ENCODE results near the gene NMUR1.
A peak's percentile ranks its signal among the peaks of the same experiment; 100 is the strongest.

Gene NMUR1

DNA sequence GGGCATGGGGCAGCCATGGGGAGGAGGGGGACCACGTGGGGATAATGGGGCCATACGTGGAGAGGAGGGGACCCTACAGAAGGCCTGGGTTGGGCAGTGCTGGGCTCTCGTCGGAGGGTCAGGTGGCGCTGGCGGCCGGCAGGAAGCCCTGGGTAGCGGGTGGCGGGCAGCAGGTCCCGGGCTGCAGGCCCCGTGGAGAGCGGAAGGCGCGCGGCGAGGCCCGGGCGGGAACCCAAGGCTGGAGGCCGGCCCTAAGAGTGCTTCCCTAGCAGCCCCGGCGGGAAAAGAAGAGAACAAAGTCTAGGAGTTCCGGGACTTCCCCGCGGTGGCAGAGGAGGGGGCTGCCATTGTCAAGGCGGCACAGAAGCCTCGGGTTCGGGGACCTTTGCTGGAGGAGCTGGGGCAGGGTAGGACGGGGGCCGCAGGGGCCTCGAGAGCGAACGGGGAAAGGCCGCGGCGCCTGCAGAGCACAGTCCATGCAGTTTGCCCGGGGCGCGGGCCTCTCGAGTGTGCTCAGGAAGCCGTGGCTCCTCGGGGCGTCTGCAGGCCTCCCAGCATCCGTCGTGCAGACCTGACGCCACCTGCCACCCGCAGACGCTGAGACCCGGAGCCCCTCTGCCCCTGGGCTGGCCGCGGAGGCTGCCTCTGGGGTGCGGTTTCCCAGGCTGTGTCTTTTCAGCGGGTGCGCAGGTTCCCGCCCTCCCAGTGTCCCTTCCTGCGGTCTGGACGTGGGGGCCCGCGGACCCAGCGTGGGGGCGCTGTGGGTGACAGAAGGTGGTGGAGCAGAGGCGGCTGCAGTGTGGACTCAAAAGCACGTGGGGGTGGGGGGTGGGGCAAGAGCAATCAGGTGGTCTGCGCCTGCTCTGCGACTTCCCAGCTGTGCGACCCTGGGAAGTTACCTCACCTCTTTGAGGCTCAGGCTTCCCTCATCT is 46.6 kb downstream of the NMUR1 start:
- DNase-seq, result peak; percentile 39

DNA sequence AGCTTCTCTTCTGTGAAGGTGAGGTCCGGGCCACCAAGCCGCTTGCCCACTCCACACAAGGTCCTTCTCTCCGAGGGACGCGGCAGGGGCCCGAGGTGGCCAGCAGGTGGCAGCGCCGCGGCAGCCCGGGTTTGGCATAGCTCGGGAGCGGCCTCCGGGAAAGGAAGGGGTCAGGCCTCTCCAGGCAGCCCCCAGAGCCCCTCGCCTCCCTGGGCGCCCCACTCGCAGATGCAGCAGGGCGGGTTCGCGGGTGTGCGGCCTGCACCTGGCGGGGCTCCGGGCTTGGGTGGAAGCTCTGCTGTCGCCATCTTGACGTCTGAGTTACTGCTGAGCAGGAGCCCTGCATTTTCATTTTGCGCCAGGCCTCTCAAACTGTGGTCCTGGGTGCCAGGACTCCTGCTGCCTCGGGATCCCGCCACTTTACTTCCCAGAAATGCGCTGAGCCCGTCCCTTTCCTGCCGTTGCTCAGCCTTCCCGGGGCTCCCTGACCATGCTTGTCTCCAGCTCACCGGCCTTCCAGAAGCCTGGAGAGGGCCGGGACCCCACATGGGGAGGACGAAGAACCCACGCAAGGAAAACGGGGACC is 47.3 kb downstream of the NMUR1 start:
- peak; percentile 71 for DNase-seq

DNA sequence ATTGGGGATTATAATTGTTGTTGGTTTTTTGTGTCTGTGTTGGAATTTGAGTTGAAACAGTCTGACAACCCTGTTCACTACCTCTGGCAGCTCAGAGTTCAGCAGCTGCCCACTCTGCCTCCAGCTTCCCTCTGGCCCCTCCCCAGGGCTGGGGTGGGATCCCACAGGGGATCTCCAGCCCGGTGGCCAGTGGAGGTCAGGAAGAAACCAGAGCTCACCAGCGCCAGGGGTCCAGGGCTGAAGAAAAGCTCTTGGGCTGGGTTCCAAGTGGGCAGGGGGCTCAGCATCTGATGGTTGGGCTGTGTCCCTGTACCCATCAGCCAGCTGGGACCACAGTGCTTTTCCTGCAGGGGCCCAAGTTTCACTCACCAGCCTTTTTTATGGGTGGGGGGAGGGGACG is 49.5 kb downstream of the NMUR1 start:
- DNase-seq, result no peak

DNA sequence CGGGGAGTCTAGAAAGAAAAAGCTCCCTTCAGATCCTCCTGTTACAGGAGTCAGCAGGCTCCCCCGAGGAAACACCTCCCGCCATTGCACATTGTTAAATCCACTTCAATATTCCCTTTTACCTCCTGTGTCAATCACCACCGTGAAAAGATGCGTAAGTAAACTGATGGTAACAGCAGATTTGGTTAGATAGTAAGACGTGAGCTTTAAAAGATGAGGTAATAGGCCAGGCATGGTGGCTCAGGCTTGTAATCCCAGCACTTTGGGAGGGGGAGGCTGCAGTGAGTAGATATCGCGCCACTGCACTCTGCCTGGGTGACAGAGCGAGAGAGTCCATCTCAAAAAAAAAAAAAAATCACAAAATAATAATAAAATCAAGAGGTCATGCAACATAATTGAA is 50.8 kb downstream of the NMUR1 start:
- DNase-seq, result no peak

DNA sequence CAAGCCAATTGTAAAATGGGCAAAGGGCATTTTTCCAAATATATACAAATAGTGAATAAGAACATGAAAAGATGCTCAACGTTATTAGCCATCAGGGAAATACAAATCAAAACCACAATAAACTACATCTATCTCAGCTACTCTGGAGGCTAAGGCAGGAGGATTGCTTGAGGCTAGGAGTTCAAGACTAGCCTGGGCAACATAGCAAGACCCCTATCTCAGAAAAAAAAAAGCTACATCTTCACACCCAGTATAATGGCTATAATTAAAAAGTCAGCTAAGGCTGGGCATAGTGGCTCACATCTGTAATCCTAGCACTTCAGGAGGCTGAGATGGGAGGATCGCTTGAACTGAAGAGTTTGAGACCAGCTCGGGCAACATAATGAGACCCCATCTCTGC is 53.3 kb downstream of the NMUR1 start:
- DNase-seq, result no peak

DNA sequence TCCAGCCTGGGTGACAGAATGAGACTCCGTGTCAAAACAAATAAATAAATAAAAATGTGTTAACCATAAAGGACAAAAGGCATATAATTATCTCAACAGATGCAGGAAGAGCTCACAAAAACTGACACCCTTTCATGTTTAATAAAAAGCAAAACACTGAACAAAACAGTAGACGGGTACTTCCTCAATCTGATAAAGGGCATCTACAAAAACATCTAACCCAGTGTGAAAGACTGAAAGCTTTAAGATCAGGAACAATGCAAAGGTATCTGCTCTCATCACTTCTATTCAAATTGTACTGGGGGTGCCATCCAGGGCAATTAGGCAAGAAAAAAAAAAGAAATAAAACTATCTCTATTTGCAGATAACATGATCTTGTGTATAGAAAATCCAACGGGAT is 54.3 kb downstream of the NMUR1 start:
- DNase-seq, result no peak

Measured in CD4-positive, alpha-beta T cell treated with Interleukin-17A for 1 hour (primary cell).